Uterus (tissue), 2 donors: ENCODE data around the gene NFKB2.

Experiments
- CTCF ChIP-seq, 4 experiments: fragments of 200-600 bp in 2 of 4; fragments of 450-650 bp in 2 of 4; sonication (generic) in 2 of 4; IDR thresholded peaks; one replicate each; pipeline ENCODE4 v1.5.1; 2016 to 2019; ENCODE audit warnings: antibody characterized with exemption in 4 of 4, mild to moderate bottlenecking in 2 of 4, moderate library complexity in 1 of 4
- POLR2A ChIP-seq, 2 donors: fragments of 450-650 bp; IDR thresholded peaks; one replicate each; pipeline ENCODE4 v1.6.1; 2016; ENCODE audit warnings: antibody characterized with exemption in 2 of 2, mild to moderate bottlenecking in 1 of 2, moderate library complexity in 1 of 2

- TF ChIP-seq CTCF (IDR thresholded peaks at IDR 0.05) (no peak), POLR2A (IDR thresholded peaks at IDR 0.05) (no peak)
Measured at GRCh38 chr10:102384606-102385429, 10.7 kb upstream of the NFKB2 start.
